KMS-11 (cell line): ENCODE data around the gene STON2.
A peak's percentile ranks its signal among the peaks of the same experiment; 100 is the strongest.

Experiments used
- H2AFZ ChIP-seq: fragments of 200-600 bp; sonication (generic); 2 replicates; pipeline ENCODE4 v1.6.1; 2016; ENCODE audit warnings: antibody characterized with exemption, mixed run types, low read depth
- H3K27ac ChIP-seq: fragments of 200-600 bp; sonication (generic); 2 replicates; pipeline ENCODE4 v1.6.1; 2016; ENCODE audit warnings: mild to moderate bottlenecking, mixed run types
- H3K27me3 ChIP-seq: fragments of 200-600 bp; sonication (generic); 2 replicates; pipeline ENCODE4 v1.6.1; 2017; ENCODE audit warnings: mild to moderate bottlenecking, low read depth, mixed run types, moderate library complexity; ENCODE audit not compliant: insufficient read depth
- H3K36me3 ChIP-seq: fragments of 200-600 bp; sonication (generic); 2 replicates; pipeline ENCODE4 v1.6.1; 2017; ENCODE audit warnings: mild to moderate bottlenecking, mixed run types; ENCODE audit not compliant: insufficient read depth
- H3K4me1 ChIP-seq: fragments of 200-600 bp; sonication (generic); 2 replicates; pipeline ENCODE4 v1.6.1; 2016; ENCODE audit warnings: mild to moderate bottlenecking, low read depth, mixed run types; ENCODE audit not compliant: poor library complexity, severe bottlenecking
- H3K4me2 ChIP-seq: fragments of 200-600 bp; sonication (generic); 2 replicates; pipeline ENCODE4 v1.7.0; 2016; ENCODE audit warnings: mild to moderate bottlenecking, mixed run types
- H3K4me3 ChIP-seq: fragments of 200-600 bp; sonication (generic); IDR thresholded peaks from 2 replicates; pipeline ENCODE4 v1.6.1; 2017; ENCODE audit warnings: low read depth, low read length, mixed read lengths; ENCODE audit not compliant: insufficient read depth
- H3K79me2 ChIP-seq: fragments of 200-600 bp; sonication (generic); 2 replicates; pipeline ENCODE4 v1.6.1; 2016; ENCODE audit warnings: low read depth, mixed run types; ENCODE audit not compliant: insufficient read depth
- H3K9ac ChIP-seq: fragments of 200-600 bp; sonication (generic); 2 replicates; pipeline ENCODE4 v1.6.1; 2016; ENCODE audit warnings: mild to moderate bottlenecking, mixed run types
- H4K20me1 ChIP-seq: fragments of 200-600 bp; sonication (generic); 2 replicates; pipeline ENCODE4 v1.6.1; 2016; ENCODE audit warnings: mild to moderate bottlenecking, mixed run types; ENCODE audit not compliant: insufficient read depth
- CTCF ChIP-seq: fragments of 200-600 bp; sonication (generic); conservative IDR thresholded peaks from 2 replicates; pipeline ENCODE4 v1.6.1; 2017; ENCODE audit warnings: low read depth, mild to moderate bottlenecking, antibody characterized with exemption, low read length, moderate library complexity, mixed read lengths

The STON2 gene

GRCh38 chr14:81436296-81437138 lies 36.4 kb upstream of the STON2 start:
- H2AFZ ChIP-seq = peak overlapping the region; percentile 98
- H4K20me1 ChIP-seq = no peaks in the 10 kb centered on the region
- H3K27me3 ChIP-seq = no peaks in the 10 kb centered on the region
- H3K36me3 ChIP-seq = no peaks in the 10 kb centered on the region
- H3K27ac ChIP-seq = no peak overlapping the region
- H3K4me2 ChIP-seq = peak overlapping the region; percentile 78
- no peak overlapping the region for H3K4me3 ChIP-seq
- TF ChIP-seq CTCF = no peak
- peaks cover 3% of the 10 kb centered on the region; the same call in 1 of the 2 replicates for H3K79me2 ChIP-seq
- peak overlapping the region; percentile 35; the same call in 1 of the 2 replicates for H3K9ac ChIP-seq
- peaks cover 17% of the 10 kb centered on the region for H3K4me1 ChIP-seq

GRCh38 chr14:81435391-81436295 lies 35.5 kb upstream of the STON2 start:
- Histone ChIP-seq H2AFZ (peak overlapping the region; percentile 38; the same call in 1 of the 2 replicates), H3K27ac (no peak overlapping the region), H3K4me2 (peak overlapping the region; percentile 53), H3K36me3 (no peaks in the 10 kb centered on the region), H3K27me3 (no peaks in the 10 kb centered on the region), H3K4me3 (no peak overlapping the region), H3K9ac (no peak overlapping the region; the same call in 1 of the 2 replicates), H4K20me1 (no peaks in the 10 kb centered on the region), H3K79me2 (peaks cover 3% of the 10 kb centered on the region; the same call in 1 of the 2 replicates), H3K4me1 (peaks cover 21% of the 10 kb centered on the region)
- no peak for TF ChIP-seq CTCF

- Histone ChIP-seq H3K36me3 (no peaks in the 10 kb centered on the region), H3K4me1 (peaks cover 23% of the 10 kb centered on the region), H4K20me1 (no peaks in the 10 kb centered on the region), H3K27me3 (no peaks in the 10 kb centered on the region), H3K79me2 (peaks cover 3% of the 10 kb centered on the region; the same call in 1 of the 2 replicates), H3K9ac (no peak overlapping the region; the same call in 1 of the 2 replicates), H3K4me2 (peak overlapping the region; percentile 53), H2AFZ (no peak overlapping the region), H3K4me3 (no peak overlapping the region), H3K27ac (no peak overlapping the region)
- no peak for TF ChIP-seq CTCF
Measured at GRCh38 chr14:81435048-81435390, 34.9 kb upstream of the STON2 start.

GRCh38 chr14:81434230-81434629 lies 34.1 kb upstream of the STON2 start:
- Histone ChIP-seq H3K4me3 (no peak overlapping the region), H2AFZ (no peak overlapping the region), H3K4me1 (peaks cover 23% of the 10 kb centered on the region), H3K27me3 (no peaks in the 10 kb centered on the region), H3K9ac (no peak overlapping the region), H4K20me1 (no peaks in the 10 kb centered on the region), H3K4me2 (no peak overlapping the region), H3K79me2 (peaks cover 3% of the 10 kb centered on the region; the same call in 1 of the 2 replicates), H3K36me3 (no peaks in the 10 kb centered on the region), H3K27ac (no peak overlapping the region)
- no peak for TF ChIP-seq CTCF
